Measurements from ENCODE around the gene USP24. TPM values are rescaled to one million over a fixed set of nuclear protein-coding genes. Genes with fewer than 3 reads are reported as not detected.

The USP24 gene
- total RNA-seq, 4 donors from 2014 or later: 68.2 to 137 (median 96.1) TPM

DNA sequence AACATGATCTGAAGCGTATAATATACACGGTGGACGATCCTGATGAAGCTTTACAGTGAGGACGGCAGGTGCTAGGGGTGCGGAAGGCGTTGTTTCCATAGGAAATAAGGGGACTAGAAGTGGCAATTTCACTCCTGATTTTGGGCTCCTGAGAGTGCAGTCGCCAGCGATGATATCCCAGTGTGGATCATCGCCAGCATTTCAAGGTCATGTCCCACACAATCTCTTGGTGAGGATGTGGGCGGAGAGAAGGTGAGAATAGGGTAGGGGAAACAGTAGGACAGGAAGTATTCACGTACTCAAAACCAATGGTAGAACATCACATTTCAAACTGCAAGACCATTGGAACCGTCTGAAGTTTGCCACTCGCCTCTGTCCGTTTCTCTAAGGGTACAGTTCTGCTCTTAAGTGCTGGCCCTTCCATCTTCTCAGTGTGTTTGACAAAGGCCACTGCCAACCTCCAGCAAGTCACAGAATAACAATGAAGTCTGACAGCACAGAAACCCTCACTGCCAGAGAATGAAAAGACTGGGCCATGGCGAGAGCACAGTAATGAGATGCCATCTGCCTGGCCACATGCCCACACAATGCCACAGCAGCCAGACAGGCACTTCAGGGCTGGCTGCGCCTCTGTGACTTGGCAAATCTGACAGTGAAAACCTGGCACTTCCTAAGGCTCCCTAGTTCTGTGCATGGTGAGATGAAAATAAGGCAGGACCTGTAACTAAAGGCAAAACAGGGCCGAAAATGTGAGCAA is 148.0 kb downstream of the USP24 start:
- TF ChIP-seq CTCF (IDR thresholded peaks at IDR 0.05; ENCODE audit: low read depth): no peak

DNA sequence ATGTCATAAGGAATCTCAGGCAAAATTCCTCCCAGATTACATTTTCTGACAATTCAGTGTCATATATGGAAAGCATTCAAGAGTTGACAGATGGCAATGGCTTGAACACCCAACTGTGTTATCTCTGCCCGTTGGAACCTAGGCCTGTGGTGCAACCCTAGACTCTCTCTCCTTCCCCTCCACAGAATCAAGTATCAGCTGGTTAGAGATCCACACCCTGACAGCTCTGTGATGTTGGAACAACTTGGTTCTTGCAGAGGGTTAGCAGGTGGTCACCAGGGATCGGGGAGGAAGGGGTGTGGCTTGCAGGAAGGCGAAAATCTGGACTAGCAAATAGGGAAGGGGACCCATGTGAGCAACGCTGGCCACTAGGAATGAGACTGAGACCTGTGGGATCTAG is 149.5 kb downstream of the USP24 start:
- no peak for TF ChIP-seq CTCF (IDR thresholded peaks at IDR 0.05; ENCODE audit: low read depth)

DNA sequence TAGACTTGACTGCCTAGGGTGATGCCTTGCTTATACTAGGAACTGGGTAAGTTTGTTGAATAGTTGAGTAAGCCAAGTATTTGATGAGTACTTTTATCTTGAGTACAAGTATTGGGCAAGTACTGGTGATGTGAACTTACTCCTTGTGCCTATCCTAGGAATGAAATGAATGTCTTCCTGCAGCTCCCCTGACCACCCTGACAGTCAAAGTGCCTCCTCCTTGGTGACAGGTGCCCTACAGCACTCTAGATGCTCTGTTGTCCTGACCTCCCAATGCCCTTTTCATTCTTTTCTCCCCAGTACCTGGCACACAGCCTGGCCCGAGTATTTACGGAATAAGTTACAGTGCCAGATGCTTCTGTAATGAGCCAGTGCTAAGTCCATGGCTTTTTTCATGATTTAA is 150.3 kb downstream of the USP24 start:
- no peak for TF ChIP-seq CTCF (IDR thresholded peaks at IDR 0.05; ENCODE audit: low read depth)

GRCh38 chr1:55064071-55064581 is 151.0 kb downstream of the USP24 start:
- TF ChIP-seq CTCF (IDR thresholded peaks at IDR 0.05; ENCODE audit: low read depth): no peak

GRCh38 chr1:55063577-55063942 is 151.6 kb downstream of the USP24 start:
- TF ChIP-seq CTCF (IDR thresholded peaks at IDR 0.05; ENCODE audit: low read depth): no peak

DNA sequence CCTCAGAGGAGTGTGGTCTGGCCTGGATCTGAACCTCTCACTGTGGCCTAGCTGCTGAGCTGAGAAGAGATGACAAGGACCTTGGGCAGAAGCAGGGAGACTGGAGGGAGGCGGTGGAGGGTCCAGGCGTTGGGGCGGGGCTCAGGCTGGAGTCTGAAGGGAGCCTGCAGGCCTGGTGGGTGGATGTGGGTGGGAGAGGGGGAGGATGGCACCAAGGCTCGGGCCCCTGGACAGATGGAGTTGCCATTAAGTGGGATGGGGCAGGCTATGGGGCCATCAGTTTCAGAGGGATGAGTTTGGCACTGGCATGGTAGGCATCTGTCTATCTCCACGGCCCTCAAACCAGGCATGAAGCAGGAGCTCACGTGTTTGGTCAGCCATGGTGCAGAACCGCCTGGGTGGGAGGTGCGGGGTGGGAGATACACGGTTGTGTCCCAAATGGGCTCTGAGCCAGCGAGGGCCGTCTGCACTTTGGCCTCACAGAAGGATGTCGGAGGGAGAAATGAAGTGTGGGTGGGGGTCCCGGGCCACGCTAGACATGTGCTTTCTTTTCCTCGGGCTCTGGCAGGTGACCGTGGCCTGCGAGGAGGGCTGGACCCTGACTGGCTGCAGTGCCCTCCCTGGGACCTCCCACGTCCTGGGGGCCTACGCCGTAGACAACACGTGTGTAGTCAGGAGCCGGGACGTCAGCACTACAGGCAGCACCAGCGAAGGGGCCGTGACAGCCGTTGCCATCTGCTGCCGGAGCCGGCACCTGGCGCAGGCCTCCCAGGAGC is 152.2 kb downstream of the USP24 start:
- no peak for TF ChIP-seq CTCF (IDR thresholded peaks at IDR 0.05; ENCODE audit: low read depth)

GRCh38 chr1:55061706-55062321 is 153.3 kb downstream of the USP24 start:
- no peak for TF ChIP-seq CTCF (IDR thresholded peaks at IDR 0.05; ENCODE audit: low read depth)

Data from subcutaneous adipose tissue (tissue), 4 donors.